ENCODE results near the gene SCARF1.

The SCARF1 gene

DNA sequence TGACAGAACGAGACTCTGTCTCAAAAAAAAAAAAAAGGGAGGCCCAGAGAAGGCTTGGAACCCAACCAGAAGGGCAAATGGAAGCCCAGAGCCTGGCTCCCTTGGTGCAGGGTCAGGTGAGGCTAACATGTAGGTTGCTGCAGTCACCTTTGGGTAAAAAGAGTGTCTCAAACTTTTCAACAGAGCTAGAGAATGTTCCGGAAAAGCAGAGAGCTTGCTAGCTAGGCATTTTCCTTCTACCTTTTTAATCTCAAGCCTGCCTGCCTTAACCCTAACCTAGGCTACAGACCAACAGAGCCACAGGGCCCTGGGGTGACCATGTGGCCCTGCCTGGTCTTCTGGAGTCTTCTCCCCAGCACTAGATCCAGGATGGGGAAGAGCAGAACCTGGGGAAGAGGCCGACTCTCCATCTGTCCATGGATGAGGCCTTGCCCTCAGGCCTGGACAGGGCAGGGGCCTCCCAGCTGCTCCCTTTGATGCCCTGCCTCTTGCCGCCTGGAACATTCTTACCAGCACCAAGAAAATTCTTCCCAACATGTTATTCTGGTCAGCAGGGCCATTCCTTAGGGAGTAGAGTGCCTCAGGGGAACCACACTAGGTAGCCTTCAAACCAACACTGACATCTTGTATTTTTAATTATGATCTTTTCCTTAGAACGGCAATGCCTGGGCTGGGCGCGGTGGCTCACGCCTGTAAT lies 47.0 kb downstream of the SCARF1 start:
- no peak for DNase-seq (ENCODE audit: low spot score)

DNA sequence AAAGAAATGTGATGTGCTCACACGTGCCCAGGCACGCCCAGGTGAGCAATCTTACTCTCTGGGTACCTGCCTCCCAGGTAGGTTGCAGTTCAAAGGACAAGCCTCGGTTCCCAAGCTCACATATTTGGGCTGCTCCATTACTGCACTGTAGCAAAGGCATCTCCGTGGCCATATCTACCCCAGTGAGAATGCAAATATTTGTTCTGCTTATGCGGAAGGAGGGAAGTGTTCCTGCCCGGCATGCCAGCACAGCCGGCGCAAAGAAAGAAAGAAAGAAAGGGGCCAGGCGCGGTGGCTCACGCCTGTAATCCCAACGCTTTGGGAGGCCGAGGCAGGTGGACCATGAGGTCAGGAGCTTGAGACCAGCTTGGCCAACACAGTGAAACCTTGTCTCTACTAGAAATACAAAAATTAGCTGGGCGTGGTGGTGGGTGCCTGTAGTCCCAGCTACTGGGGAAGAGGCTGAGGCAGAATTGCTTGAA lies 47.6 kb downstream of the SCARF1 start:
- no peak for DNase-seq (ENCODE audit: low spot score)

DNA sequence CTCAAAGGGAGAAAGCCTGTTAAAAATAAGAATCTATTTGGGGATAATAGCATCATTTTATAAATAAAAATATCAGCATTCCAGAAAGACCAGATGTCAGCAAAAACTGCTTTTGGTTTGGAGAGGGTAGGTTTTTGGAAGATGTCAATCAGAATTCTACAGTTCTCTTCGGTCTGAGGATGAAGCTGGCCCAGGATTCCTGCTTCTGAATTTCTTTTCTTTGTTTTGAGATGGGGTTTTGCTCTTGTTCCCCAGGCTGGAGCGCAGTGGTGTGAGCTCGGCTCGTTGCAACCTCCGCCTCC lies 52.0 kb downstream of the SCARF1 start:
- no peak for DNase-seq (ENCODE audit: low spot score)

DNA sequence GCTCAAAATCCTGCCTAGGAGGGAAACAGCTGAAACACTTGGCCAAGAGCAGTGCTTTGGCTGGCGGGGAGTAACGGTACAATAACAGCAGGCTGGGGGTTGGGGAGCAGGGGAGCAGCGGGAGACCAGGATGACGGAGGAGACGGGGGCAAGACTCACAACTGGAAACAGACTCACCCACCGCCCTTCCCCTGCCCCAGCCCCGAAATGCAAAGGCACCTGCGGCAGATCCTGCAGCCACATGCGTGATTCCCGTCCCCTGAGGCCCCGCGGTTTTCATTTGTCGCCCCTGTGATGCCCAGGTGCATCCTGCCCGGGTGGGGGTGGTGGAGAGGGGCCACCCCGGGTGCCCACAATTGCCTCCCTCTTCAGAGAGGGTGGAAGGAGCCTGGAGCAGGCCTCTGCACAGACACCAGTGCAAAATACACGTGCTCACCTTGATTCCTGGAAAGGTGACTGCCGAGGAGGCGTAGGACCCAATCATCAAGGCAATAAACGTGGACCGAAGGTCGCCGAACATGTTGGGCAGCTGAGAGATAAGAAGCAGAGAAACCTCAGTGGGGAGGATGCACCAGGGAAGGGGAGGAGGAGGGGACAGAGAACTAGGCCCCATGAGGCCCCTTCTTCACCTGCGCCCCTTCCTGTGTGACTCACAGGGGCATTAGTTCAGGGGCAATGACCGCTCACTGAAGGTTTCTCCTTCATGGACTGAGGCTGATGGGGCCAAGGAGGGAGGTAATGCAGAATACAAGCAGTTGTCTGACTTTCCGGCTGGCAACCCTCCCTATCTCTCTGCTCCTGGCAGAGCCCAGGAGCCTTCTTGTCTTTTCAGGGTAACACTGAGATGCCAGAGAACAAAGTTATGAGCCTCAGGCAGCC lies 52.5 kb downstream of the SCARF1 start:
- no peak for DNase-seq (ENCODE audit: low spot score)

DNA sequence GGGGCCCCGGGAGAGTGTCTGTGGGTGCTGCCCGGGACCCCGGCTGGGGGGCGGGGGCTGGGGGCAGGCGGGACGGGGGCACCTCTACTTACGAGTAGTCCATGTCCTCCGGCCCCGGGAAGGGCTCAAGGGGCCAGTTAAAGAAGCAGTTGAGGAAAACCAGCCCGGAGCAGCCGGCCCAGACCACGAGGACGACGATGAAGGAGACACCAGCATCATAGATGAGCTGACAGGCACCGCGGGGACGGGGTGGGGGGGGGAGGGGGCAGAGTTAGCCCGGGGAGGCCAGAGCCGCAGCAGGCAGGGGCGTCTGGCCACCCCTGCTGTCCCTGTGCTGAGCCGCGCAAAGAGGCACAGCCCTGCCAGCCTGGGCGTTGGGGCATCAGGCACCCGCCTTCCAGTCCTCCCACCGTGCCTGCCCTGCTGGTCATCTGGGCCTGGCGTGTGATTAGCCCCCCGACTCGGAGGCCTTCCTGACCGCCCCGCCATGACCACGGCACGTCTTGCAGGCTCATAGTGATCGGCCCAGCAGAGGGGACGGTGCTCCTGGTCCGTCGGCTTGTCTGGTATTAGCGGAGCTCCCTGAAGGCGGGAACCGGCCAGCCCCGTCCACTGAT lies 54.0 kb downstream of the SCARF1 start:
- DNase-seq (ENCODE audit: low spot score) = no peak

DNA sequence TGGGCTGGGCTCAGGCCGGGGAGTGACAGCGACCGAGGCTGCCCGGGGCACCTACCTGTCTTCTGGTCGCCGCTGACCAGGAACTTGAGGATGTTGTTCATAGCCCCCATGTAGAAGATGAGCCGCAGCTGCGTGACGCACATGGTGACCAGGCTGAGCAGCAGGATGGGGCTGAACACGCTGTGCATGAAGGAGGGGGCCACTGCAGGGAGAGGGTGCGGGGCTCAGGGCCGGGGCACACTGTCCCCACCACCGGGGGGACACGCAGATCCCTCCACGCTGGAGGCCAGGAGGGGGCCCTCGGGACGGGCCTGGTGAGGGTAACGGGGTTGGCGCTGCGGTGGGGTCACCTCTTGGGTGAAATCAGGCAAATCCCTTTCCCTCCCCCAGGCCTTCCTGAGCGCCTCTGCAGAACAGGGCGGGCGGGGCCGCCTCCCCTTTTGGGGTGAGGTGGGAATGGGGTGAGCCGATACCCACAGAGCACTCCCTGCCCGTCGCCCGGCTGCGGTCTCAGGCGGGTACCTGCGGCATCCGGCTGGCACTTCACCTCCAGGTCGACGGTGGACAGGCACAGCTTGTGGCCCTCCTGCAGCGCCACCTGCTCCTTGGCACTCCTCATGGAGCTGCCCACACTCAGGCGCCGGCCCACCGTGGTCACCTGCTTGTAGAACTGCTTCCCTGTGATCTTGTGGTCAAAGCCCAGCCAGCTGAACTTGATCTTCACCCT lies 54.6 kb downstream of the SCARF1 start:
- no peak for DNase-seq (ENCODE audit: low spot score)

DNA sequence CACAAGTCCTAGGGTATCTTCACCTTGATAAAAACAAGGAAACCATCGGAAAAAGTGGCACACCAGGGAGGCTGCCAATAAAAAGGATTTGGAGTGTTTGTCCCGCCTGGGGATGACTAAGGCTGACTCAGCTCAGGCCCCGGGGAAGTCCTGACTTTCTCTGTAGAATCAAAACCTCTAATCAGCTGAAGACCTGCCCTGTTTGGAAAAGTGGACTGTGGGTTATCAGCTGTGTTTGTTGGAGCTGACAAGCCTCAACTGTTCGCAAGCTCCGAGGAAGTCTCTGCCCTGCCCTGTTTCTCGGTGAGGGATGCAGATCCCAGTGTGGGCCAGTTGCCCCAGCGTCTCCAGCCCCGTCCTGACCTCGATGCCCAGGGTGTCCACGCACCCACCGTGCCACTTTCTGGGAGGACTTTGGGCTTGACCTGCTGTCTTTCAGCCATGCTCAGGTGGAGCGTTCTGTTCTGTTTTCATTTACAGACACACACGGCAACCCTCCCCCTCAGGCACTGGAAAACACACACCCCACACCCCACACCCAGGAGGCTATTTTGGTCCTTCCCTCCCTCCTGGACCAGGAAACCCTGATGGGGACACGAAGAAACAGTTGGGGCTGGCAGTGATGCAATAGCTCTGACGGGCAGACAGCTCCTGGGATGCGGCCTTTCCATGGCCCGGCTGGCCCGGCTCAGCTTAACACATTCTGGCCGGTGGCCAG lies 55.3 kb downstream of the SCARF1 start:
- DNase-seq (ENCODE audit: low spot score) = peak; percentile 94

DNA sequence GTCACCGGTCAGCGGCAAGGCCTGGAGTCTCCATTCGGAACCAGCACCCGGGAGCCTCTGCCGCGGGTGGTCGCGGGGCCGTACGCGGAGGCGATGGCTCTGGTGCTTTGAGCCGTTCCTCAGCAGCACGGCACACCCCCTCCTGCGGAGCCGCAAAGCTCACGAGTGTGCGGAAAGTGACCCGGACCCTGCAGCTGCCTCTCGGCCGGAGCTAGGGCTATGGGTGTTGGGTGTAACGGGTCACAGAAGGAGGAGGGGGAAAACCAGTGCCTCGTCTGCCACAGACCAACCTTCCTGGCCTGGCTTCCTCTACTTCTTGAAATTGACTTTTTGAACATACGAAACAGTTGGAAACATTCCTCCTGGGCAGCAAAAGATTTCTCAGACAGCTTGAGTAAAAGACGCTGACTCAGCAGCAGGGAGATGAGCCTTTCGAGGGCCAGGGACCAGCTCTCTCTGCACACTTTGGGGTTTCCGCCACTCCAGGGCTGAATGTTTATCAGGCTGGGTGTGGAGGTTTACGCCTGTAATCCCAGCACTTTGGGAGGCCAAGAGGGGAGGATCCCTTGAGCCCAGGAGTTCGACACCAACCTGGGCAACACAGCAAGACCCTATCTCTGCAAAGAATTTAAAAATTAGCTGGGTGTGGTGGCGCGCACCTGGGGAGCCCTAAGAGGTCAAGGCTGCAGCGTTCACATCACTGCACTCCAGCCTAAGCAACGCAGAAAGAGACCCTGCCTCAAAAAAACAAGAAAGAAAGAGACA lies 56.5 kb downstream of the SCARF1 start:
- no peak for DNase-seq (ENCODE audit: low spot score)

DNA sequence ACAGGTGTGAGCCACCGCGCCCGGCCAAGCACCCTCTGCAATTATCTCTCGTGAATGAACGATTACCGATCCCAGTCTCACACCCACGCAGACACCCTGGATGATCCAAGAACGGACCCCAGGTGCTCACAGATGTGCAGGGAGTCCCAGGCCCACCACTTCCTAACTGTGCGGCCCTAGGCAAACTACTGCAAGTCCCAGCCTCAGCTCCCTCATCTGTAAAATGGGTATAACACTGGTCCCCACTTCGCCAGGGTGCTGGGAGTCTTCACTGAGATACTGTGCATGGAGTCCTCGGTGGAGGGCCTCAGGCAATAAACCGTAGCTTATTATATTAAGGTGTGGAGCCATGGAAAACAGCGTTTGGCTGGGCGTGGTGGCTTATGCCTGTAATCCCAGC lies 61.4 kb downstream of the SCARF1 start:
- DNase-seq (ENCODE audit: low spot score) = no peak

Measured in COLO829 (cell line).